ENCODE data around the gene TEX35.
"Not testable (repeated sequence)": the region's sequence is repeated elsewhere in the genome, so short reads cannot be mapped to it uniquely, and the experiment has no call there.

TEX35 gene

DNA sequence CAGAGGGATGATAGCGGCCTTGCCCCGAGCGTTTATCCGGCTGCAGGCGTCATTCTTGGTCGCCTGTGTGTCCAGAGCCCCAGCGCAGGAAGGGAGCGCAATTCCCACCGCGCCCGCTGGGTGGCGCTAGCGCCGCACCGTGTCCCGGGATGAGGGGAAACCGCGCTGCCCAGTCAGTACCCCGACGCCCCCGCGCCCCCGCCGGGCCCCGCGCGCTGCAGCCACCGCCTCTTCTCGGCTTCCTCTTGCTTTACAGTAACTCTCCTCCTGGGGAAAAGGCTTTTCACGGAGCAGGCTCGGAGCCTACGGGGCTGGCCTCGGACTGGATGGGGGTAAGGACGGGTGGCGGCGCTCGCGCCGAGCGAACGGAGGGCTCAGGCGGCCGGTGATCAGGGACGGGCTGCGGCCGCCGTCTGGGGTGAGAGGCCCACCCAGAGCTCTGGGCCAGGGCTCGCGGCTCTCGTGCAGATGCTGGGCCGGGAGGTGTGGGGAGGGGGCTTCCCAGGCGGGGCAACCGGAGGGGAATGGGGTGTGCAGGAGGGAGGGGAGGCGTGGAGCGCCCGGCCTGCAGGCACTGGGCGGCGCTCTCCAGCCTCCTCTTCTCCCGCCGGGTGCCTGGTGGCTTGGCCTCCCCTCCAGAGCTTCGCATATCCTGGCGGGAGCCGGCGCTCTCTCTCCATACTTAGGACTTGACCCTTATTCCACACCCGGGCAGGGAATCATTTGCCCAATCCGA, 29.8 kb downstream of the TEX35 start:
- DNase-seq = peak; percentile 78

DNA sequence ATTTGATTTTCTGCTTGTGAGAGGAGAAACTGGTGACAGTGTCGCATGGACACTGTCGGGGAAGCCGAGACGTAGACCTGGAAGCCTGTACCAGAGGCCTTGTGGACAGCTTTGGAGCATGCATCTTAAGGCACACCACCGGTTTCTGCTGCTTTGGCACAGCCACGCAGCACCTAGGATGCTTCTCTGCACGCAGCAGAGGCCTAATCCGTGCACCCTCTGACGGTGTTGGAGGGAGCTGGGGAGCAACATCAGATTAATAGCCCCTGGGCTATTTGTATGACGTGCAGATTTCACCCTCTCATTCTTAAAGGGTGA, 30.3 kb downstream of the TEX35 start:
- no peak for DNase-seq

DNA sequence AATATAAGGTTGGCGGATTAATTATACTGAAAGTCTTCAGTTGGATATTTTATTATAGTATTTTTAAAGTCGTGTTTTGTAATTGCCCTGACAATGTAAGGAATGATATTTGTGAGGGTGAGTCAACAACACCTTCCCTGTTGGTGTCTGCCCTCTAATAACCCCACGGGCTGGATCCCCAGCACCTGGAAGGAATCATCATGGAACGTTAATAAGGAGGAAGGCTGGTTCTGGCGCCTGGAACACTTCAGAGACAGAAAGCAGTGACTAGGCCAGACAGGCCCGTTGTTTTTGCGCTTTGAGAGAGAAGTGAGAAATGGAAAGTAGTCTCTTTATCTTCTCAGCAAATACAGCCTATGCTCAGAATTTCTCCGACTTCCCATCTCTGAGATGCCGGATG, 31.6 kb downstream of the TEX35 start:
- DNase-seq = no peak

DNA sequence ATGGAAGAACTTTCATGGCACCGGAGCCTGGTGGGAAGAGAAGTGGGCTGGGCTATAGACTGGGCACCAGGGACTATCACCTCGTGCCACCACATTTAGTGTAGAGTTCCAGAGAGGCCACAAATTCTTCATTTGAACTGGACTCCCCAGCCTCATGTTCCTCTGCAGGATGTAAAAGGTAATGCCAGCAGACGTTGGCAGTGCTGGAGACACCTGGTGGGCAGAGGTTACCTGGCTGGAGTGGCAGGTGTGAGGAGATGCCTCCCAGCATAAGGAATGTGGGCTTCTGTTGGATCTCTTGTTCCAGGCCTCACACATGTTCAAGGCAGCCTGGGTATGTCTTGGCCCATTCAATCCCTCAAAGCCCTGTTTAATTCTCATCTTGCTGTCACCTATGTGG, 35.2 kb downstream of the TEX35 start:
- DNase-seq = no peak

DNA sequence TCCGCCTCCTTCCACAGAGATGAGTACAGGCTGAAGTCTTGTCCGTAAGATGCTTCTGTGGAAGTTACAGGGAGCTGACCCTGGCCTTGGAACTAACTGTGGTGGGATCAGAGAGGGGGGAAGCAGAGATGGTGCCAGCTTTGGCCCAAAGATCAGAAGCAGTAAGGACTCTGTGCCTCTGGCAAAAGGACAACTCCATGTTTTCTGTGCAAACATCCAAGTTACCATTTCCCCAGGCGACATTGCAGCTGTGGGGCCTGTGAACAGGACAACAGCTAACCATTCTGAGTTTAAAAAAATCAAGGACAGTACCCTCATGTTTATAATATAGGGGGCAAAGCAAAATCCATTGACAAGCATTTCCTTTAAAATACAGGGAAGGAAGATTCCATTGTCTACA, 38.4 kb downstream of the TEX35 start:
- DNase-seq = no peak

DNA sequence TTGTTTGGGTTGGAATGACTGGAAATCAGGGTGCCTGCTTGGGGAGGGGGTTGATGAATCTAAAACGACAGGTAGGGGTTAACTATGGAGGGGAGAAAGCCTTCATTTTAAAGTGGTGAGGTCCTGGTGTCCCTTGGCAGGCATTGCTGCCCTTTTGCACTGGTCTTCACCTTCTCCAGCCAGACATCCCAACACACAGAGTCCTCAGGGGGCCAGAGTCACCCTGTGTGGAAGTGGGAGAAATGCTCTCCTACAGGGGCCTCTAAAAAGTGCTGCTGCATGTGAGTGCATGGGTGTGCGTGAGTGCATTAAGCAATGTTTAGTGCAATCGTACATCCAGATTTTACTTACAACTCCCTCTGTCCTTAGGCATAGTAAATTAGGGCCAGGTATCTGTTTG, 39.0 kb downstream of the TEX35 start:
- DNase-seq = no peak

DNA sequence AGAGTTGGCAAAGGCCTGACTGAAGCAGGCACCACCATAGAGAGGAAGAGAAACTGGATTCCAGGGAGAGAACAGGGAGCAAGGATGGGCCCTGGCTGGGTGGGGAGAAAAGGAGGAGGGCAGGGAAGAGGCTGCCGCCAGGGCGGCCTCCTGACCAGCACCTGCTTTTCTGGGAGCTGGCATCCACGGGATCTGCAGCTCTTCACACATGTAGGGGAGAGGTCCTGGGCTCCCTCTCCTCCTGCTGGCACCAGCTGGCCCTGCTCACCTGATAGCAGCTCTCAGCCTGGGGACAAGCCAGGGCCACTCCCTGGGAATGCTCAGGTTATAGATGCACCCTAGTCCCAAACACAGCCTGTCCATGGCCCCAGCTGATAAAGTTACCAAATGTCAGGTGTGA, 39.9 kb downstream of the TEX35 start:
- DNase-seq = no peak

DNA sequence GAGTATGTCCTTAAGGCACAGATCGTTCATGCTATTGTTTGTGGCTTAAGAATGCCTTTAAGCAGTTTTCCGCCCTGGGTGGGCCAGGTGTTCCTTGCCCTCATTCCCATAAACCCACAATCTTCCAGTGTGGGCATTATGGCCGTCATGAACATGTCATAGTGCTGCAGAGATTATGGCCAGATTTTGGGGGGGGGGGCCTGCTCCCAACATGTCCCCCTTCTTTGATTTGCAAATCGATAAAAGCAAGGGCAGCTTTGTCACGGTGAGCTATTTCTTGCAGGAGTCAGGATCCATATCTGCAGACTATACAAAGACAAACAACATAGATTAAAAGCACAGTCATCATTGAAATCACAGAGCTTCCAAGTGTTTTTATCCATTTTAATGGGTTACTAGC, 41.4 kb downstream of the TEX35 start:
- not testable (repeated sequence) for DNase-seq

DNA sequence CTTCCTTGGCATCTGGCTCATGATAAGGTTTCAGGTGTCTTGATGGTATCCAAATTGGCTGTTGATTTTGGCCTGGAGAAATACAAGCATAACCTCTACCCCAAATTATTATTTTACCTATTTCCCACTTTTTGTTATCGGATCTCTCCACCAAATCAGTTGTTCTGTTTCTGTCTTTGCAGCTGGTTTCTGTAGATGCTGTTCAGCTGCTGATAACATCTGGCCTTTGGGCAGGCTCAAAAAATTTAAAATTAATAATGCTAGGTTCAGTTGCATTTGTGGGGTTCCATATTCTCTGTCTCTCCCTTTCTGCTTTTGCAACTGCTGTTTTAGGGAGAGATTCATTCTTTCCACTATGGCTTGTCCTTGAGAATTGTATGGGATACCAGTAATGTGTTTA, 42.7 kb downstream of the TEX35 start:
- not testable (repeated sequence) for DNase-seq

DNA sequence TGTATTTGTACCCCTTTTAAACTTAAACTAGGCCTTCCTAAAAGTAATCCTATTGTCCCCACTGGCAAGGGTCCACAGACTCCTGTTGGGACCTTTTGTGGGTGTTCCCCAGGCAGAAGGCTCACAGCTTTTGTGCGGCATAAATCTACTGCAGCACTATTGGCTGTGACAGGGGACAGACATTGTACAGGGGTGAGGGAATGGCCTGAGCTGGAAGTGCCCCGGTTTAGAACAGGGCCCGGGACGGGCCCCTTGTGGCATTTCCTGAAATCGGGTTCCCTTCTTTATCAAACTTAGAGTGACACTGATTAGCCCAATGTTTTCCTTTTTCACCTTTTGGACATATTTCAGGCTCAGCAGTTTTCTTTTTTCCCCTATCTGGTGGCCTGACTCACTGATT, 45.9 kb downstream of the TEX35 start:
- DNase-seq = not testable (repeated sequence)

DNA sequence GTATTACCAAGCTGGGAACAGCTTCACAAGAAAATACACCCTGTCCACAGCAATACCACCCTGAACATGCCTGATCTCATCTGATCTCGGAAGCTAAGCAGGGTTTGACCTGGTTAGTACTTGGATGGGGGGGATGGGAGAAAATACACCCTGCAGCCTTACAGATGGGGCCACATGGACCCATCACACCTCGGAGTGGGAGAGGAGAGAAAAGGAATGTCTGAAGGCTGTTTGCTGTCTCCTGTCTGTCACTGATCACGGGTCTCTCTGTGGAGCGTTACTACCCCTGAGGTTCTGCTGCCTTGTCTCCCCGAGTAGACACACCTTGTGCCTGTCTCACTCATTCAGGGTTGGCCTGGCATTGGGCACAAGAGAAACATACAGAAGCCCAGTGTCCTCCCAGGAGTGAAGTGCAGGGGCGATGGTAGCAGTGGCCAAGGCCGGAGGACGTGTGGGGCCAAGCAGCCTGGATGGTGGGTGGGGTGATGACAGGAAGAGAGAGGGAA, 48.0 kb downstream of the TEX35 start:
- DNase-seq = no peak

DNA sequence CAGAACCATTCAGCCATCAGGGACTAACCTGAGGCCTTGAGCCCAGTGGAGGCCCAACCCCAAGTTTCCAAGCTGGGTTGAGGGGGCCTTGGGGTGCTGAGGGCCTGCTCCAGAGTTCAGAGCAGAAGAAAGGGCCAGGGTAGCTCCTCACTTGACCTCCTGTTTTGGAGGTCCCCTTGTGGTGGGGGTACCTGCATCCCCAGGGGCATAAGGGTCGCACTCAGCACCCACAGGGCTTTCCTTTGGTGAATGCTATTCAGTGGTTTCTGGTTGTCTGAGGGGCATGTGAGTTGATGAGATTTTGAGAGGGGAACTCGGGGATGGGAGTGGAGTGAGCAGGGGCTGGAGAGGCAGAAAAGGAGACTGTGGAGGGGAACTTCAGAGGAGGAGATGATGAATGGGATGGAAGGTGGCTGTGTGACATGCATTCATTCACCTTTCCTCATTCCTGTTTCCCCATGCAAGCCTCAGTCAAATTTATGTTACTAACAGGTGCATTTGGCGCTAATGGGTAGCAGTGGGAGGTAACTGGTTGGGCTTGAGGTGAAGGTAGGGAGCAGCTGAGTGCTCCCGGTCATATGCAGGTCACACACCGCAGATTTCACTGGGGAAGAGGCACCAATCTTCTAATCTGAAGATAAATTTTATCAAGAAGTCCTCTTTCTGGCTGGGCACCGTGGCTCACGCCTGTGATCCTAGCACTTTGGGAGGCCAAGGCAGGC, 50.4 kb downstream of the TEX35 start:
- no peak for DNase-seq

DNA sequence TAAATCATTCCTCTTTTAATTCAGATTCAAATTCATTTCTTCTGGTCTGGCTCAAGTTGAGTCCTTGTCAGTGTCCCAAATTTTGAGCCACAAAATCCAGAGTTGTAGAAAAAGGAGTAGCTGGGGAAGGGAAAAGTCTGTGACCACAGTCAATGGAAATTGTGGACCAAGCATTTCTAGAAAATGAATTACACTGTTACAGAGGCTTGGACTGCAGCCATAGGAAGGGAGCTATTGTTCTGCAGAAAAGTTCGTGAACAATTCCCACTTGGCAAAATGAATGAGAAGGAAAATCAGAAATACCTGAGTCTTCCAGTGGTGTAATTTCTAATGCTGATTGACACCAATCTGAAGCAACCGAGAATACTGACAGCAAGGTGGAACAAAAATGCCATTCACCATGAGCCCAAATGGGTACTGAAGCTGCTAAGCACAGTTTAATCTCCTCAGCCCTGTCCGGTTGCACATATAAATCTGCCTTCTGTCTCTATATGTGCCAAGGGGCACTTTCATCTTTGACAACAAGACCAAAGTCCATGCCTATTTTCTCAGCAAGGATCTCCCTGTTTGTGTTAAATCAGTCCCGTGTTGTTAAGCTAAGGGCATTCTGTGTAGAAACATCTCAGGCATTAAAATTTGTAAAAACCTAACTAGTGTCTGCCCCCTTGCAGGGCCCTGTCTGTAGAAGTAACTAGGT, 51.3 kb downstream of the TEX35 start:
- no peak for DNase-seq

DNA sequence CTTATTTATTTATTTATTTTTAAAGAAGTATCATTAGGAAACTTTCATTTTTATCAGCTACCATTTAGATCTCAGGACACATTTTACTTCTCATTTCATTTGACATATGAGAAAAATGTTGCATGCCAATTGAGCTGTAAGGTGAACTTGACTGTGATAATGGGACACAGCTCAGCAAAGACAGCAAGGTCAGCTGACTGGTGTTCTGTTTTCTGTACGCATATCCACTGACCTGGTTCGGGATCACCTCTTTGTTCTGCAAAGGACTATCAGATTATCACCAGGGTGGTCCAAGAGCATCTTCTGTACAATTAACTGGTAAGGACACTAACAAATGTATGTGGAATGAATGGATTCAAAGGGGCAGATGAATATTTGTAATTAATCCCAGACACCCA, 51.9 kb downstream of the TEX35 start:
- no peak for DNase-seq

DNA sequence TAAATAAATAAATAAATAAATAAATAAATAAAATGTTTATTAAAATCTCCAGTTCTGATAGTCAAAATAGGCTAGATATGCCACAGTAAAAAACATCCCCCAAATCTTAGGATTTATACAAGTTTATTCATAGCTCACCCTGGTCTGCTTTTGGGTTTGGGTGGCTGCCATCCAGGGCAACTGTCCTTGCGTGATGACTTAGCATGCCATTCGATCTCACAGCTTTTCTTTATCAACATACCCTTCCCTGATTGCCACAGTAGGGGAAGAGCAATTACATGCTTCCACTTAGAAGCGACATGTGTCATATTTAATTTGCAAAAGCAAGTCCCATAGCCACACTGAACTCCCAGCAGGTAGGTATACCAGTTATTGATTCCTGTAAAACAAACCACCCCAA, 52.7 kb downstream of the TEX35 start:
- no peak for DNase-seq

DNA sequence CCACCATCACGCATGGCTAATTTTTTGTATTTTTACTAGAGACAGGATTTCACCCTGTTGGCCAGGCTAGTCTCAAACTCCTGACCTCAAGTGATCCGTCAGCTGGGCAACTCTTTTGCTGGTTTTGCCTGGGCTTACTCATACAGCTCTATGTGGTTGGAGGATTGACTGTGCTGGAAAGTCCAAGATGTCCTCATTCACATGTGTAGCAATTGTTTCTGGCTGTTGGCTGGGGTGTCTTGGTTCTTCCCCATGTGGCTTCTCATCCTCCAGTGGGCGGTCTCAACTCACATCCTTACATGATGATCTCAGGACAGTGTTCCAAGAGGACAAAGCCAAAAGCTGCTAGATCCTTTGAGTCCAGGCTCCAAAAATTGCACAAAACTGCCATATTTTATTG, 53.3 kb downstream of the TEX35 start:
- no peak for DNase-seq

DNA sequence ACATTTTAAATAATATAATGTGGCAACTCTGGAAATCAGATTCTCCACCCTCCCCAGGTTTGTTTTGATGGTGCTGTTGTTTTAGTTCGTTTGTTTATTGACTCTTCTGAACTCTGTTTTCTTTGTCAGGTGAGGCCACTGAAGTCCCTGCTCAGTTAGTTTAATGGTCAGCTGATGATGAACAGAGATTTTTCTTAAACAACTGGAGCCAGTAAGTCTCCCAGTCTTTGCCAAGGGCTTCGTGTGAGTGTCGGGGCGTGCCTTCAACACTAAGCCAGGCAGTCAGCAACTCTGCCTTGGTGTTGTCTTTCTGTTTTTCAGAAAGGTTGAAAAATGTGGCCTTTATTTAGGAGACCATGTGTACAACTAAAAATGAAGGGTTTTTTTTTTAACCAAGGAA, 58.9 kb downstream of the TEX35 start:
- DNase-seq = no peak
